ENCODE data around the gene APLP1. TPM values are rescaled to one million over a fixed set of nuclear protein-coding genes. Genes with fewer than 3 reads are reported as not detected.

Gene APLP1
- total and polyA plus RNA-seq, 2 of the 4 experiments (the other 2 are of a cell fraction), result 4.7 to 41.0 TPM

- no peak overlapping the region for H2BK5ac ChIP-seq (ENCODE audit: low read depth, low read length, poor library complexity, severe bottlenecking)
- peaks cover 4% of the 10 kb centered on the region; the same call in 1 of the 2 replicates for H3K4me1 ChIP-seq (ENCODE audit: control insufficient read depth, insufficient read depth, low read length)
- H2BK20ac ChIP-seq (ENCODE audit: low read depth, low read length), result no peak overlapping the region
- H3K56ac ChIP-seq (ENCODE audit: extremely low read depth, insufficient read depth, low read length), result no peak overlapping the region
- no peak for DNase-seq
- H4K5ac ChIP-seq (ENCODE audit: low read depth, low read length), result no peak overlapping the region
- peaks cover 77% of the 10 kb centered on the region for H3K27me3 ChIP-seq (ENCODE audit: control insufficient read depth, insufficient read depth, low read length)
- no peaks in the 10 kb centered on the region for H4K20me1 ChIP-seq (ENCODE audit: insufficient read depth, low read length)
- no peak overlapping the region for H3K4me2 ChIP-seq (ENCODE audit: low read depth, low read length)
- H2BK120ac ChIP-seq (ENCODE audit: low read depth, low read length), result no peak overlapping the region
- H3K18ac ChIP-seq (ENCODE audit: low read depth, low read length), result no peak overlapping the region
- dilution Hi-C loops (cut with HindIII; ENCODE audit: low sequenced_read_pairs, unreplicated experiment), result no loop called here
- no peak overlapping the region for H3K23ac ChIP-seq (ENCODE audit: low read depth, low read length)
- no peak overlapping the region for H3K4ac ChIP-seq (ENCODE audit: low read depth, low read length)
- no peak overlapping the region for H3K9ac ChIP-seq (ENCODE audit: low read depth, low read length)
- POLR2A ChIA-PET (ENCODE audit: unreplicated experiment), result no interaction called here
- no peak overlapping the region for H2AK5ac ChIP-seq (ENCODE audit: low read depth, low read length)
- intact Hi-C loops (cut with micrococcal nuclease), result no loop called here
- H3K9me3 ChIP-seq (ENCODE audit: control insufficient read depth, insufficient read depth, low read length), result peaks cover 7% of the 10 kb centered on the region; the same call in 1 of the 2 replicates
- H3K4me3 ChIP-seq (ENCODE audit: insufficient read depth, low read depth, low read length), result no peak overlapping the region
- TF ChIP-seq CHD1 (IDR thresholded peaks at IDR 0.05; ENCODE audit: low read depth, low read length), result no peak
- TF ChIP-seq NFE2L2 (IDR thresholded peaks at IDR 0.05; ENCODE audit: low read depth, low read length), result no peak
- TF ChIP-seq BHLHE40 (IDR thresholded peaks at IDR 0.05; ENCODE audit: low read depth, low read length), result no peak
- no peak for TF ChIP-seq SMC3 (IDR thresholded peaks at IDR 0.05; ENCODE audit: low read depth, low read length)
- no peak for TF ChIP-seq MXI1 (IDR thresholded peaks at IDR 0.05; ENCODE audit: borderline replicate concordance, low read depth, low read length)
- TF ChIP-seq FOS (IDR thresholded peaks at IDR 0.05; ENCODE audit: low read depth, low read length), result no peak
- no peak for TF ChIP-seq RCOR1 (IDR thresholded peaks at IDR 0.05; ENCODE audit: insufficient replicate concordance, low read length)
- TF ChIP-seq MAZ (IDR thresholded peaks at IDR 0.05; ENCODE audit: borderline replicate concordance, low read depth, low read length), result no peak
- no peak for TF ChIP-seq POLR2A (IDR thresholded peaks at IDR 0.05; ENCODE audit: low read depth, low read length)
- no peak for TF ChIP-seq CEBPB (IDR thresholded peaks at IDR 0.05; ENCODE audit: low read depth, low read length)
- TF ChIP-seq MAFK (IDR thresholded peaks at IDR 0.05; ENCODE audit: low read depth, low read length), result no peak
- no peak for TF ChIP-seq CTCF (conservative IDR thresholded peaks at IDR 0.05; ENCODE audit: low read depth, low read length)
- no peak for TF ChIP-seq RFX5 (IDR thresholded peaks at IDR 0.05; ENCODE audit: low read depth, low read length)
- TF ChIP-seq, protein P1, sequence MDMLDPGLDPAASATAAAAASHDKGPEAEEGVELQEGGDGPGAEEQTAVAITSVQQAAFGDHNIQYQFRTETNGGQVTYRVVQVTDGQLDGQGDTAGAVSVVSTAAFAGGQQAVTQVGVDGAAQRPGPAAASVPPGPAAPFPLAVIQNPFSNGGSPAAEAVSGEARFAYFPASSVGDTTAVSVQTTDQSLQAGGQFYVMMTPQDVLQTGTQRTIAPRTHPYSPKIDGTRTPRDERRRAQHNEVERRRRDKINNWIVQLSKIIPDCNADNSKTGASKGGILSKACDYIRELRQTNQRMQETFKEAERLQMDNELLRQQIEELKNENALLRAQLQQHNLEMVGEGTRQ (IDR thresholded peaks at IDR 0.05; ENCODE audit: low read depth, low read length), result no peak
- no peak overlapping the region for H4K8ac ChIP-seq (ENCODE audit: low read depth in 2 of 2, low read length in 2 of 2)
- H2BK15ac ChIP-seq (ENCODE audit: low read depth, low read length), result no peak overlapping the region
- H3K27ac ChIP-seq (ENCODE audit: insufficient read depth, low read length), result no peak overlapping the region
- H3K9me1 ChIP-seq (ENCODE audit: insufficient read depth, low read length), result no peaks in the 10 kb centered on the region
- no peak overlapping the region for H2AK9ac ChIP-seq (replicated peaks; ENCODE audit: low read depth, low read length, poor library complexity)
- no peaks in the 10 kb centered on the region for H3K79me1 ChIP-seq (ENCODE audit: low read depth in 1 of 2, low read length in 2 of 2)
- BruUV-seq (replicated peaks), result no TSS peak
- H3K14ac ChIP-seq (replicated peaks; ENCODE audit: low read depth, low read length), result no peak overlapping the region
- in situ Hi-C loops (cut with MboI; ENCODE audit: low sequenced_read_pairs), result no loop called here
- H3K36me3 ChIP-seq (ENCODE audit: control insufficient read depth, insufficient read depth, low read length), result no peaks in the 10 kb centered on the region
- no peak for ATAC-seq (ENCODE audit: low read depth)
- CTCF ChIA-PET, result no interaction called here
- H4K91ac ChIP-seq (ENCODE audit: insufficient read depth, low read depth, low read length), result no peak overlapping the region
- no peak overlapping the region for H2AFZ ChIP-seq (replicated peaks; ENCODE audit: low read length, poor library complexity)
- WGBS, 2 experiments (ENCODE audit: extremely low coverage in 2 of 2, insufficient read length in 1 of 2), result no CpG with 5 or more reads among the region's 8 CpGs
These were observed 19.9 kb upstream of the APLP1 start for GRCh38 chr19:35848486-35848885.

Measured in IMR-90 (cell line).